Erythroblast (primary cell): ENCODE results near the gene FRAS1.
"Not testable (repeated sequence)": the region's sequence is repeated elsewhere in the genome, so short reads cannot be mapped to it uniquely, and the experiment has no call there.

Experiments used
- DNase-seq, 2 experiments: peaks; one replicate each; lab custom pipeline; 2025; lab: John Stamatoyannopoulos, UW
- GATA1 ChIP-seq: IDR thresholded peaks from 2 replicates; pipeline ENCODE4 v1.6.1; 2011; ENCODE audit warnings: low read depth, mild to moderate bottlenecking, control low read depth, low read length, moderate library complexity
- POLR2A ChIP-seq: IDR thresholded peaks from 2 replicates; pipeline ENCODE4 v1.6.1; 2011; ENCODE audit warnings: mild to moderate bottlenecking, low read length

The FRAS1 gene

DNA sequence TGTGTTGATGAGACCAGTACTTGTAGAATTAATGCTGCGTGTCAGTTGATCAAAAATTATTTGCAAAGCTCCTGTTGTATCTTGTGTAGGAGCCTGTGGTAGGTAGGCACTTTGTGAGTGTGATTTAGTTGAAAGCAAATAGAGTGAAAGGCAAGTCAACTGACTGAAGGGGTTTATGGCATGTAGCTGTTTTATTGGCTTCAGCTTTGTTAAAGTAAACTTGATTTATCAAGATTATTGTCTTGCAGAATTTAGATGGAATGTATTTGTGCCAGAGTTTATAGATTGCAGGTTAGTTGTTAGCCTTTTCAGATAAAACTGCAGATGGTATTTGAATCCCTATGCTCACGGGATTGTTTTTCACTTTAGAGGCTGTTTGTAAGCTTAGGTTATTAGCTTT, 128.0 kb downstream of the FRAS1 start:
- TF ChIP-seq POLR2A (no peak), GATA1 (no peak)
- DNase-seq: no peak

GRCh38 chr4:78186597-78187543, 129.7 kb downstream of the FRAS1 start:
- TF ChIP-seq POLR2A (no peak), GATA1 (no peak)
- no peak for DNase-seq

DNA sequence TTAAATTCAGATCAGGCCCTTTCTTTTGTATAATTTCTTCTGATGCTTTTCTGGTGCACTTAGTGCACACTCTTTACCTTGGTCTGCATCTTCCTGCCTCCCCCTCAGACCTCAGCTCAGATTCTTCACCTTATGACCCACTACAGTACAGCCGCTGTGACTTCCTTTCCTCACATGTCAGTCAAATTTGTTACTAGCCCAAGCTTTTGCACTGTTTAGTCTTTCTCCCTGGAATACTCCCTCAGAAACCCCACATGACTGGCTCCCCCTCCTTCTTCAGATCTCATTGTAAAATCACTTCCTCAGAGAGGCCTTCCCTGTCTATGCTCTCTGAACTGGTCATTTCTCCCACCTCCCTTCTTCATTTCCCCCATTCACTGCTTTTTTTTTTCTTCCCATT, 132.9 kb downstream of the FRAS1 start:
- no peak for DNase-seq

DNA sequence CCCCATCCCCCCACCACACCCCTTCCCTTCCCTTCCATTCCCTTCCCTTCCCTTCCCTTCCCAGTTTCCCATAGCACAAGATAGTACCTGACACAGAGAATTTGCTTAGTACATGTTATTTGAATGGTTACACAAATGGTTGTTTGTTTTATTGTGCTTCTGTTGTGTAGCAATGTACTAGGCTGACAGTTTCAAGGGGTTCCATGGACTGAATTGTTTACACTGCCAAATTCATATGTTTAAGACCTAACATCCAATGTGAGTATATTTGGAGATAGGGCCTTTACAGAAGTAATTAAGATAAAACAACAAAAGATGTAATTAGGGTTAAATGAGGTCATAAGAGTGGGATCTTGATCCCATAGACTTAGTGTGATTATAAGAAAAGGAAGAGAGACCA, 133.5 kb downstream of the FRAS1 start:
- TF ChIP-seq GATA1 (no peak), POLR2A (no peak)
- DNase-seq: no peak

More for the DNA sequence above, 132.9 kb downstream of the FRAS1 start:
- TF ChIP-seq GATA1 (no peak), POLR2A (no peak)

DNA sequence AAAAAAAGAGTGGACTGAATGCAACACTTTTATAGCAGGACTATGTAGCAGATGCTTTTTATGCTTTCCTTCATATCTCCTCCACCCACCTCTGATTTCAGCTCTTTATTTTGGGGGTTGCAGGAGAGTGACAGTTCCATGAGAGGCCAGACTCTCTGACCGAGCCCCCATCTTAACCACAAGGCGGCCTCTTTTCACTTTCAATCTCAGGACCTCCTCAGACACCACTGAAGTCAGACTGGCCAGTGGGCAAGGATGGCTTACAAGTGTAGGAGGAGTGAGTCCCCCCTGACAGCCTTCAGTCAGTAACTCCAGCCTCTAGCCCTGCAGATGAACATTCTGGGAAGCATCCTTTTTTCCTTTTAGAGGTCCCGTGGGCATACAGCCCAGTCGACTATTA, 140.8 kb downstream of the FRAS1 start:
- no peak for TF ChIP-seq POLR2A
- TF ChIP-seq GATA1: no peak
- DNase-seq: no peak

DNA sequence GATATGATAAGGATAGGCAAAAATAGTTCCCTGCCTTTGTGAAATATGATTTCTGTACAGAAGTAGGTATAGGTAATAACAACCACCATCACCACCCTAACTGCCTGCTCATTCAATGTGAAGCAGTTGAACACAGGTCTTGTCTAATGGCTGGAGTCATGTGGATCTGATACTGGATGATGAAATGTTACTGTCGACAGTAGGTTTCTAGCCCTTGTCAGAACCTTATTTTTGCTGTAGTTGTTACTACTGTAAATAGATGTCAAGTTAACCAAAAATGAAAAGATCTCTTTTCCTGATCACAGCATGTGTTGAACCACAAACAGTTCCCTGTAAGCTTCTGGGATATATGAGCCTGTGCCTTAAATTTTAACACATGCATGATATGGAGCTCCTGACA, 142.9 kb downstream of the FRAS1 start:
- TF ChIP-seq POLR2A (no peak), GATA1 (no peak)
- DNase-seq: peak in 1 of 2 experiments; percentile 6

- DNase-seq: no peak
- TF ChIP-seq GATA1 (no peak), POLR2A (no peak)
Observed at GRCh38 chr4:78200949-78201348, 143.8 kb downstream of the FRAS1 start.

DNA sequence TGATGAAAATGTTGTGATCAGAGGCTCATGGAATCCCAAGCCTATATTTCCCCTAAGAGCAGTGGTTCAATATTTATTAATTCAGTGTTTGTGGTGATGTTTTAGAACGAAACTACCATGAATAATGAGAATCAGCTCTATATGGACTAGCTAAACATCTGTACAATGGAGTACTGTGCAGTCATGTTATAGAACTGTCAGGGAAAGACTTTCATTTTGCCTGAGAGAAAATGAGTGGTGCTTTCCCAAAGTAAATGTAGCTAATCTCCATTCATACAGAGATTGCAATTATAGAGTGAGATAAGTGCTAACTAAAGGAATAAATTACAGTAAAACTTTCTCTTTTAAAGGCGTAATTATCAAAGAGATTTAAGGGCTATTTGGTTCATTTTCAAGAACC, 147.1 kb downstream of the FRAS1 start:
- no peak for DNase-seq
- no peak for TF ChIP-seq GATA1
- no peak for TF ChIP-seq POLR2A

DNA sequence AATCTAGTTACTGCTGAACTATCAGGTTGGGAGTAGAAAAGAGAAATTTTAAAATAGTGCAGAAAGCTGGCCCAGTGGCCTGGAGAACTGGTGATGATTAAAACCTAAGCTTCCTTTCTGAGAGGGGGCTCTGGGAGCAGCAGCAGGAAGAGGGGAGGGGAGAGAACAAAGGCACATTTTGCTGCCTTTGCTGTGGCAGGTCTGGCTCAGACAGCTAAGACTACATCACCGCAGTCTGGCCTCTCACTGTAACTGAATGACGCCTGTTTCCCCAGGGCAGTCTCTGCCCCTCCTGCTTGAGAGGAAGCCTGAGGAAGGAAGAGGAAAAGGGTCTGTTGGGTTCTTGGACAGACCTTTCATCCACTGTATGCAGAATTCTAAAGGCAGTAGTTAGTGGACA, 148.5 kb downstream of the FRAS1 start:
- DNase-seq: no peak
- TF ChIP-seq POLR2A: no peak
- no peak for TF ChIP-seq GATA1

- no peak for DNase-seq
Observed at GRCh38 chr4:78207541-78207940, 150.4 kb downstream of the FRAS1 start.

GRCh38 chr4:78207951-78208350, 150.8 kb downstream of the FRAS1 start:
- no peak for DNase-seq
- TF ChIP-seq POLR2A (no peak), GATA1 (no peak)

More at GRCh38 chr4:78207541-78207940, 150.4 kb downstream of the FRAS1 start:
- TF ChIP-seq POLR2A: no peak
- no peak for TF ChIP-seq GATA1

DNA sequence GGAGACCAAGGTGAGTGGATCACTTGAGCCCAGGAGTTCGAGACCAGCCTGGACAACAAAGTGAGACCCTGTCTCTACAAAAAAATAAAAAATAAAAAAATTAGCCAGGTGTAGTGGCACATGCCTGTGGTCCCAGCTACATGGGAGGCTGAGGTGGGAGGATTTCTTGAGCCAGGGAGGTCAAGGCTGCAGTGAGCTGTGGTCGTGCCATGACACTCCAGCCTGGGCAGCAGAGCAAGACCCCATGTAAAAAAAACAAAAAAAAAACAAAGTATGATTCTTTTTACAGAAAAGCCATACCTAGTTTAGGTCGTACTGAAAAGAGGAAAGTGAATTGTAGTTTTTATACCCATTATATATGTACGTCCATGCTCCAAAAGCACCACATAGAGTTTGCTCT, 151.8 kb downstream of the FRAS1 start:
- DNase-seq: not testable (repeated sequence)

- no peak for TF ChIP-seq GATA1
- TF ChIP-seq POLR2A: no peak
- DNase-seq: no peak
Observed at GRCh38 chr4:78210694-78211410, 153.7 kb downstream of the FRAS1 start.

- DNase-seq: no peak
Observed at GRCh38 chr4:78213218-78213617, 156.1 kb downstream of the FRAS1 start.

DNA sequence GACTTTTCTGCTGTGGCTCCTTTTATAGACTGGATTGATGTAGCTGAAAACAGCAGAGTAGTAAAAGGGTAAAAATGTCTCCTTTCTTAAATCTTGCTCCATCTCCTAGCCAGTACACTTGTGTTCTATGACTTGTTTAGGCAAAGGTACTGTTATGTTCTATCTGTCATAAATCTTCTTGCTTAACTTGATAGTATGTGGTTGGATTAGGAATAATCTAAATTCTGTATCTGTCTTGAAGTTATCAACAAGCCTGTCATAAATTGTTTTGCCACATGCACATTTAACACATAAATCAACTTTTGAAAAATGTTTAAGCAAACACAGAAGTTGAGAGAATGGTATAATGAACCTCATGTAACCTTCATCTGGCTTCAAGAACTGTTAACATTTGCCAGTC, 157.0 kb downstream of the FRAS1 start:
- no peak for DNase-seq
- TF ChIP-seq POLR2A (no peak), GATA1 (no peak)

More at GRCh38 chr4:78213218-78213617, 156.1 kb downstream of the FRAS1 start:
- TF ChIP-seq POLR2A: no peak
- no peak for TF ChIP-seq GATA1
